ENCODE results near the gene TRMT61B. TPM values are rescaled to one million over a fixed set of nuclear protein-coding genes. Genes with fewer than 3 reads are reported as not detected.

Gene TRMT61B
- total RNA-seq, 4 donors from 2014 or later: 10.9 to 21.4 (median 17.1) TPM

GRCh38 chr2:28835781-28836180 is 34.3 kb downstream of the TRMT61B start:
- Histone ChIP-seq H3K4me1 (no peaks in the 10 kb centered on the region), H3K36me3 (no peaks in the 10 kb centered on the region), H3K27ac (no peak overlapping the region), H3K27me3 (no peaks in the 10 kb centered on the region), H3K9me3 (no peaks in the 10 kb centered on the region), H3K4me3 (replicated peaks in 1 of 3) (no peak overlapping the region)
- intact Hi-C loops (cut with DNase I): no loop called here
- WGBS, 2 donors: 60 to 62% methylated on average over 2 of the region's 2 CpGs
- no peak for DNase-seq
- no peak for TF ChIP-seq POLR2A (IDR thresholded peaks at IDR 0.05)
- no peak for TF ChIP-seq CTCF (IDR thresholded peaks at IDR 0.05)

GRCh38 chr2:28833740-28834470 is 36.2 kb downstream of the TRMT61B start:
- Histone ChIP-seq H3K4me1 (no peaks in the 10 kb centered on the region), H3K36me3 (no peaks in the 10 kb centered on the region), H3K9me3 (no peaks in the 10 kb centered on the region), H3K27me3 (no peaks in the 10 kb centered on the region), H3K4me3 (replicated peaks in 1 of 3) (no peak overlapping the region), H3K27ac (no peak overlapping the region)
- intact Hi-C loops (cut with DNase I): no loop called here
- no peak for DNase-seq
- 94 to 97% methylated on average over 2 of the region's 2 CpGs for WGBS, 2 donors
- no peak for TF ChIP-seq CTCF (IDR thresholded peaks at IDR 0.05)
- no peak for TF ChIP-seq POLR2A (IDR thresholded peaks at IDR 0.05)

GRCh38 chr2:28828382-28828781 is 41.7 kb downstream of the TRMT61B start:
- no peak overlapping the region for H3K4me3 ChIP-seq (replicated peaks in 1 of 3)
- no peak for DNase-seq
- 71 to 96% methylated on average over 2 of the region's 2 CpGs for WGBS, 2 donors
- no peaks in the 10 kb centered on the region for H3K27me3 ChIP-seq
- H3K36me3 ChIP-seq: no peaks in the 10 kb centered on the region
- no peaks in the 10 kb centered on the region for H3K4me1 ChIP-seq
- no peaks in the 10 kb centered on the region for H3K9me3 ChIP-seq
- intact Hi-C loops (cut with DNase I): no loop called here
- H3K27ac ChIP-seq: no peak overlapping the region
- TF ChIP-seq CTCF (IDR thresholded peaks at IDR 0.05): no peak
- TF ChIP-seq POLR2A (IDR thresholded peaks at IDR 0.05): no peak

GRCh38 chr2:28824870-28825269 is 45.2 kb downstream of the TRMT61B start:
- TF ChIP-seq POLR2A (IDR thresholded peaks at IDR 0.05) (no peak), CTCF (IDR thresholded peaks at IDR 0.05) (no peak)
- Histone ChIP-seq H3K4me3 (replicated peaks in 1 of 3) (no peak overlapping the region), H3K36me3 (no peaks in the 10 kb centered on the region), H3K27me3 (no peaks in the 10 kb centered on the region), H3K27ac (no peak overlapping the region), H3K9me3 (no peaks in the 10 kb centered on the region), H3K4me1 (no peaks in the 10 kb centered on the region)
- DNase-seq: no peak
- intact Hi-C loops (cut with DNase I): no loop called here

GRCh38 chr2:28824207-28824606 is 45.9 kb downstream of the TRMT61B start:
- TF ChIP-seq CTCF (IDR thresholded peaks at IDR 0.05): no peak
- no peak for TF ChIP-seq POLR2A (IDR thresholded peaks at IDR 0.05)
- no peaks in the 10 kb centered on the region for H3K4me1 ChIP-seq
- no peaks in the 10 kb centered on the region for H3K9me3 ChIP-seq
- H3K27me3 ChIP-seq: no peaks in the 10 kb centered on the region
- intact Hi-C loops (cut with DNase I): no loop called here
- H3K36me3 ChIP-seq: no peaks in the 10 kb centered on the region
- WGBS, 2 donors: 96 to 97% methylated on average over 2 of the region's 2 CpGs
- H3K27ac ChIP-seq: no peak overlapping the region
- H3K4me3 ChIP-seq (replicated peaks in 1 of 3): no peak overlapping the region
- DNase-seq: no peak

Data from thyroid gland (tissue), 4 donors.